ENCODE measurements around the gene GALP. TPM values are rescaled to one million over a fixed set of nuclear protein-coding genes. Genes with fewer than 3 reads are reported as not detected.

Gene GALP
- polyA plus RNA-seq, 1 experiment: not detected

GRCh38 chr19:56133858-56134653, 41.8 kb upstream of the GALP start:
- no peak for DNase-seq (ENCODE audit: low read depth)
- no peaks in the 10 kb centered on the region for H3K36me3 ChIP-seq (ENCODE audit: control insufficient read depth, insufficient read depth, low read length)
- no peaks in the 10 kb centered on the region for H3K27me3 ChIP-seq (ENCODE audit: control insufficient read depth, insufficient read depth, low read length)
- ChIA-PET POLR2A (no interaction called here), CTCF (interaction anchor here (0.6 kb wide), 2 partner anchors 39 to 165 kb away, joined by 3 to 4 read pairs; no protein-coding TSS in a partner anchor)
- no peak for TF ChIP-seq CTCF (IDR thresholded peaks at IDR 0.05; ENCODE audit: insufficient read depth, low read depth, low read length)
- no peak overlapping the region for H3K4me3 ChIP-seq (ENCODE audit: low read depth, low read length)

- DNase-seq (ENCODE audit: low read depth): no peak
- ChIA-PET CTCF (interaction anchor here (0.6 kb wide), 2 partner anchors 38 to 164 kb away, joined by 3 to 4 read pairs; no protein-coding TSS in a partner anchor), POLR2A (no interaction called here)
- no peaks in the 10 kb centered on the region for H3K36me3 ChIP-seq (ENCODE audit: control insufficient read depth, insufficient read depth, low read length)
- TF ChIP-seq CTCF (IDR thresholded peaks at IDR 0.05; ENCODE audit: insufficient read depth, low read depth, low read length): no peak
- H3K27me3 ChIP-seq (ENCODE audit: control insufficient read depth, insufficient read depth, low read length): no peaks in the 10 kb centered on the region
- no peak overlapping the region for H3K4me3 ChIP-seq (ENCODE audit: low read depth, low read length)
Measured at GRCh38 chr19:56134654-56134921, 41.2 kb upstream of the GALP start.

DNA sequence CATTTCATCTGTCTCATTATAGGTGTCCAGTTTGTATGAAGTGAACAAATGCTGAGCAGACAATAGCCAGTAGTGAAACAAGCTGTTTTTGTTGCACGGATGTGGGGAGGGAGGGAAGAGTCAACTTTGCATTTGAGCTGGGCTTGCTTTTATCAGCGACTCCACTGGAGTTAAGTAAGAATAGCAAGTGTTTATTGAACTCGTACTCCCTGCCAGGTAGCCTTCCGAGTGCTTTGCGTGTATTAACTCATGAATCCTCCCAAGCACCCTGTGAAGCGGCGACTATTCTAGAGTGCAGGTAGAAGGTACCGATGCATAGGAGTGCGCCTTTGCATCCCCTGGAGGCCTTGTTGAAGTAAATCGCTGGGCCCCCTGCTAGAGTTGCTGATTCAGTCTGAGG, 39.4 kb upstream of the GALP start:
- POLR2A ChIA-PET: no interaction called here
- H3K27me3 ChIP-seq (ENCODE audit: control insufficient read depth, insufficient read depth, low read length): no peaks in the 10 kb centered on the region
- no peak for DNase-seq (ENCODE audit: low read depth)
- no peak for TF ChIP-seq CTCF (IDR thresholded peaks at IDR 0.05; ENCODE audit: insufficient read depth, low read depth, low read length)
- H3K36me3 ChIP-seq (ENCODE audit: control insufficient read depth, insufficient read depth, low read length): no peaks in the 10 kb centered on the region
- no peak overlapping the region for H3K4me3 ChIP-seq (ENCODE audit: low read depth, low read length)
- CTCF ChIA-PET: no interaction called here

DNA sequence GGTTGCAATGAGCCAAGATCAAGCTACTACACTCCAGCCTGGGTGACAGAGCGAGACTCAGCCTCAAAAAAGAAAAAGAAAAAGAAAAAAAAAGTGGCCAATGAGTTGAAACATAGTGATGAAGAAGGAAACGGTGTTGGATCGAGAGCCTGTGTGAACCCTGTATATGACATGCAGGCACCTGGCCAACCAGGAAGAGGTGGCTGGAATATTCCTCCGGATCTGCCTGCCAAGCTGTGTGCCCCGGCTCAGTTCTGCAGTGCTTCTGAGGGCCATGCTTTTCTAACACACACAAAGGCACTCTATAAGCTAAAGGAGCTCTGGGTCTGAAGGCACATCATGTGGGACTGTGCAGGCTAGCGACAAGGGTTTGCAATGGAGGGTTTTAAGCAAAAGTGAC, 38.4 kb upstream of the GALP start:
- DNase-seq (ENCODE audit: low read depth): no peak
- no peak for TF ChIP-seq CTCF (IDR thresholded peaks at IDR 0.05; ENCODE audit: insufficient read depth, low read depth, low read length)
- no peak overlapping the region for H3K4me3 ChIP-seq (ENCODE audit: low read depth, low read length)
- POLR2A ChIA-PET: no interaction called here
- H3K27me3 ChIP-seq (ENCODE audit: control insufficient read depth, insufficient read depth, low read length): no peaks in the 10 kb centered on the region
- H3K36me3 ChIP-seq (ENCODE audit: control insufficient read depth, insufficient read depth, low read length): no peaks in the 10 kb centered on the region
- CTCF ChIA-PET: no interaction called here

- POLR2A ChIA-PET: no interaction called here
- CTCF ChIA-PET: interaction anchor here (0.6 kb wide), 1 partner anchor 67 kb away, joined by 3 read pairs; no protein-coding TSS in a partner anchor
- no peak for DNase-seq (ENCODE audit: low read depth)
Measured at GRCh38 chr19:56138069-56138468, 37.7 kb upstream of the GALP start.

More at GRCh38 chr19:56138069-56138468, 37.7 kb upstream of the GALP start:
- H3K4me3 ChIP-seq (ENCODE audit: low read depth, low read length): no peak overlapping the region
- H3K27me3 ChIP-seq (ENCODE audit: control insufficient read depth, insufficient read depth, low read length): no peaks in the 10 kb centered on the region
- no peak for TF ChIP-seq CTCF (IDR thresholded peaks at IDR 0.05; ENCODE audit: insufficient read depth, low read depth, low read length)
- peaks cover 3% of the 10 kb centered on the region; the same call in 1 of the 2 replicates for H3K36me3 ChIP-seq (ENCODE audit: control insufficient read depth, insufficient read depth, low read length)
